KOPT-K1 (cell line): ENCODE results near the gene FHIT.
"Not testable (repeated sequence)": the region's sequence is repeated elsewhere in the genome, so short reads cannot be mapped to it uniquely, and the experiment has no call there.

Experiments used
- H3K27ac ChIP-seq: fragments of 200-600 bp; sonication (generic); 2 replicates; pipeline ENCODE4 v1.5.1; 2016; ENCODE audit warnings: antibody characterized with exemption, mild to moderate bottlenecking, low read depth, low read length; ENCODE audit not compliant: poor library complexity, severe bottlenecking
- H3K36me3 ChIP-seq: fragments of 200-600 bp; sonication (generic); 2 replicates; pipeline ENCODE4 v1.5.1; 2017; ENCODE audit warnings: antibody characterized with exemption, mild to moderate bottlenecking, low read length, moderate library complexity; ENCODE audit not compliant: insufficient read depth
- H3K9me3 ChIP-seq: fragments of 200-600 bp; sonication (generic); 2 replicates; pipeline ENCODE4 v1.5.1; 2017; ENCODE audit warnings: antibody characterized with exemption, low read length, mild to moderate bottlenecking; ENCODE audit not compliant: insufficient read depth, poor library complexity, severe bottlenecking

FHIT gene

GRCh38 chr3:61080737-61081445 is 170.4 kb downstream of the FHIT start:
- H3K9me3 ChIP-seq, result no peaks in the 10 kb centered on the region
- H3K27ac ChIP-seq, result no peak overlapping the region
- H3K36me3 ChIP-seq, result no peaks in the 10 kb centered on the region

- Histone ChIP-seq H3K27ac (no peak overlapping the region), H3K36me3 (no peaks in the 10 kb centered on the region)
Measured at GRCh38 chr3:61078048-61078752, 173.1 kb downstream of the FHIT start.

GRCh38 chr3:61077551-61077950 is 173.7 kb downstream of the FHIT start:
- H3K36me3 ChIP-seq, result no peaks in the 10 kb centered on the region
- no peak overlapping the region for H3K27ac ChIP-seq
- no peaks in the 10 kb centered on the region for H3K9me3 ChIP-seq

More at GRCh38 chr3:61078048-61078752, 173.1 kb downstream of the FHIT start:
- no peaks in the 10 kb centered on the region for H3K9me3 ChIP-seq

GRCh38 chr3:61074783-61075182 is 176.5 kb downstream of the FHIT start:
- Histone ChIP-seq H3K9me3 (no peaks in the 10 kb centered on the region), H3K36me3 (no peaks in the 10 kb centered on the region), H3K27ac (no peak overlapping the region)

GRCh38 chr3:61073566-61074165 is 177.6 kb downstream of the FHIT start:
- Histone ChIP-seq H3K27ac (no peak overlapping the region), H3K36me3 (no peaks in the 10 kb centered on the region), H3K9me3 (no peaks in the 10 kb centered on the region)

- no peak overlapping the region for H3K27ac ChIP-seq
- H3K9me3 ChIP-seq, result no peaks in the 10 kb centered on the region
- H3K36me3 ChIP-seq, result no peaks in the 10 kb centered on the region
Measured at GRCh38 chr3:61068084-61068483, 183.2 kb downstream of the FHIT start.

- H3K9me3 ChIP-seq, result no peaks in the 10 kb centered on the region
- no peak overlapping the region for H3K27ac ChIP-seq
- no peaks in the 10 kb centered on the region for H3K36me3 ChIP-seq
Measured at GRCh38 chr3:61066800-61067199, 184.5 kb downstream of the FHIT start.

- H3K36me3 ChIP-seq, H3K9me3 ChIP-seq, H3K27ac ChIP-seq: not testable (repeated sequence)
Measured at GRCh38 chr3:61066222-61066621, 185.0 kb downstream of the FHIT start.

GRCh38 chr3:61065451-61066011 is 185.7 kb downstream of the FHIT start:
- Histone ChIP-seq H3K36me3 (no peaks in the 10 kb centered on the region), H3K9me3 (no peaks in the 10 kb centered on the region), H3K27ac (no peak overlapping the region)

GRCh38 chr3:61061092-61061723 is 190.0 kb downstream of the FHIT start:
- H3K9me3 ChIP-seq, result no peaks in the 10 kb centered on the region
- no peaks in the 10 kb centered on the region for H3K36me3 ChIP-seq
- H3K27ac ChIP-seq, result no peak overlapping the region

GRCh38 chr3:61060411-61060861 is 190.8 kb downstream of the FHIT start:
- no peaks in the 10 kb centered on the region for H3K9me3 ChIP-seq
- H3K27ac ChIP-seq, result no peak overlapping the region
- H3K36me3 ChIP-seq, result no peaks in the 10 kb centered on the region

GRCh38 chr3:61058836-61059235 is 192.4 kb downstream of the FHIT start:
- Histone ChIP-seq H3K9me3 (no peaks in the 10 kb centered on the region), H3K36me3 (no peaks in the 10 kb centered on the region), H3K27ac (no peak overlapping the region)

GRCh38 chr3:61057464-61057863 is 193.8 kb downstream of the FHIT start:
- Histone ChIP-seq H3K9me3 (no peaks in the 10 kb centered on the region), H3K27ac (no peak overlapping the region), H3K36me3 (no peaks in the 10 kb centered on the region)

GRCh38 chr3:61055447-61055846 is 195.8 kb downstream of the FHIT start:
- H3K27ac ChIP-seq, result no peak overlapping the region
- no peaks in the 10 kb centered on the region for H3K9me3 ChIP-seq
- H3K36me3 ChIP-seq, result no peaks in the 10 kb centered on the region
